ENCODE data around the gene DAAM1.

DAAM1 gene

GRCh38 chr14:59185676-59186075 is 2.8 kb upstream of the DAAM1 start (continued):
- TF ChIP-seq, protein P1, sequence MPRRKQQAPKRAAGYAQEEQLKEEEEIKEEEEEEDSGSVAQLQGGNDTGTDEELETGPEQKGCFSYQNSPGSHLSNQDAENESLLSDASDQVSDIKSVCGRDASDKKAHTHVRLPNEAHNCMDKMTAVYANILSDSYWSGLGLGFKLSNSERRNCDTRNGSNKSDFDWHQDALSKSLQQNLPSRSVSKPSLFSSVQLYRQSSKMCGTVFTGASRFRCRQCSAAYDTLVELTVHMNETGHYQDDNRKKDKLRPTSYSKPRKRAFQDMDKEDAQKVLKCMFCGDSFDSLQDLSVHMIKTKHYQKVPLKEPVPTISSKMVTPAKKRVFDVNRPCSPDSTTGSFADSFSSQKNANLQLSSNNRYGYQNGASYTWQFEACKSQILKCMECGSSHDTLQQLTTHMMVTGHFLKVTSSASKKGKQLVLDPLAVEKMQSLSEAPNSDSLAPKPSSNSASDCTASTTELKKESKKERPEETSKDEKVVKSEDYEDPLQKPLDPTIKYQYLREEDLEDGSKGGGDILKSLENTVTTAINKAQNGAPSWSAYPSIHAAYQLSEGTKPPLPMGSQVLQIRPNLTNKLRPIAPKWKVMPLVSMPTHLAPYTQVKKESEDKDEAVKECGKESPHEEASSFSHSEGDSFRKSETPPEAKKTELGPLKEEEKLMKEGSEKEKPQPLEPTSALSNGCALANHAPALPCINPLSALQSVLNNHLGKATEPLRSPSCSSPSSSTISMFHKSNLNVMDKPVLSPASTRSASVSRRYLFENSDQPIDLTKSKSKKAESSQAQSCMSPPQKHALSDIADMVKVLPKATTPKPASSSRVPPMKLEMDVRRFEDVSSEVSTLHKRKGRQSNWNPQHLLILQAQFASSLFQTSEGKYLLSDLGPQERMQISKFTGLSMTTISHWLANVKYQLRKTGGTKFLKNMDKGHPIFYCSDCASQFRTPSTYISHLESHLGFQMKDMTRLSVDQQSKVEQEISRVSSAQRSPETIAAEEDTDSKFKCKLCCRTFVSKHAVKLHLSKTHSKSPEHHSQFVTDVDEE (CRISPR knock-in tag; IDR thresholded peaks at IDR 0.05), result no peak
- TF ChIP-seq OSR1 (CRISPR knock-in tag; IDR thresholded peaks at IDR 0.05) (no peak), CSRNP3 (CRISPR knock-in tag; IDR thresholded peaks at IDR 0.05) (no peak), ZNF565 (CRISPR knock-in tag; conservative IDR thresholded peaks at IDR 0.05; ENCODE audit: low read depth) (no peak), ISL1 (CRISPR knock-in tag; IDR thresholded peaks at IDR 0.05) (no peak), TOX (CRISPR knock-in tag; IDR thresholded peaks at IDR 0.05; ENCODE audit: borderline replicate concordance) (no peak), SNAI2 (CRISPR knock-in tag; IDR thresholded peaks at IDR 0.05) (no peak), ZC3H10 (CRISPR knock-in tag; IDR thresholded peaks at IDR 0.05) (no peak), ZFP3 (CRISPR knock-in tag; IDR thresholded peaks at IDR 0.05) (no peak), ZNF8 (CRISPR knock-in tag; IDR thresholded peaks at IDR 0.05) (no peak), ARNTL (CRISPR knock-in tag; IDR thresholded peaks at IDR 0.05; ENCODE audit: borderline replicate concordance, low read depth) (no peak), PPARA (CRISPR knock-in tag; IDR thresholded peaks at IDR 0.05; ENCODE audit: borderline replicate concordance) (no peak), ZNF70 (CRISPR knock-in tag; IDR thresholded peaks at IDR 0.05) (no peak)

- ATAC-seq, result no peak
- TF ChIP-seq TOX (CRISPR knock-in tag; IDR thresholded peaks at IDR 0.05; ENCODE audit: borderline replicate concordance) (no peak), CREB5 (CRISPR knock-in tag; IDR thresholded peaks at IDR 0.05; ENCODE audit: low read depth) (no peak), OSR1 (CRISPR knock-in tag; IDR thresholded peaks at IDR 0.05) (no peak), ZNF565 (CRISPR knock-in tag; conservative IDR thresholded peaks at IDR 0.05; ENCODE audit: low read depth) (no peak), GLIS3 (CRISPR knock-in tag; IDR thresholded peaks at IDR 0.05) (no peak), ISL1 (CRISPR knock-in tag; IDR thresholded peaks at IDR 0.05) (no peak), SNAI2 (CRISPR knock-in tag; IDR thresholded peaks at IDR 0.05) (no peak), ESRRG (CRISPR knock-in tag; IDR thresholded peaks at IDR 0.05) (no peak), BACH2 (CRISPR knock-in tag; IDR thresholded peaks at IDR 0.05; ENCODE audit: borderline replicate concordance) (no peak)
- TF ChIP-seq, protein P1 (CRISPR knock-in tag; IDR thresholded peaks at IDR 0.05), result no peak
- TF ChIP-seq, protein P2, sequence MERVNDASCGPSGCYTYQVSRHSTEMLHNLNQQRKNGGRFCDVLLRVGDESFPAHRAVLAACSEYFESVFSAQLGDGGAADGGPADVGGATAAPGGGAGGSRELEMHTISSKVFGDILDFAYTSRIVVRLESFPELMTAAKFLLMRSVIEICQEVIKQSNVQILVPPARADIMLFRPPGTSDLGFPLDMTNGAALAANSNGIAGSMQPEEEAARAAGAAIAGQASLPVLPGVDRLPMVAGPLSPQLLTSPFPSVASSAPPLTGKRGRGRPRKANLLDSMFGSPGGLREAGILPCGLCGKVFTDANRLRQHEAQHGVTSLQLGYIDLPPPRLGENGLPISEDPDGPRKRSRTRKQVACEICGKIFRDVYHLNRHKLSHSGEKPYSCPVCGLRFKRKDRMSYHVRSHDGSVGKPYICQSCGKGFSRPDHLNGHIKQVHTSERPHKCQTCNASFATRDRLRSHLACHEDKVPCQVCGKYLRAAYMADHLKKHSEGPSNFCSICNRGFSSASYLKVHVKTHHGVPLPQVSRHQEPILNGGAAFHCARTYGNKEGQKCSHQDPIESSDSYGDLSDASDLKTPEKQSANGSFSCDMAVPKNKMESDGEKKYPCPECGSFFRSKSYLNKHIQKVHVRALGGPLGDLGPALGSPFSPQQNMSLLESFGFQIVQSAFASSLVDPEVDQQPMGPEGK (CRISPR knock-in tag; IDR thresholded peaks at IDR 0.05; ENCODE audit: borderline replicate concordance), result no peak
Measured at GRCh38 chr14:59186306-59186705, 2.2 kb upstream of the DAAM1 start.

- no peak for ATAC-seq
- no peak for TF ChIP-seq BACH2 (CRISPR knock-in tag; IDR thresholded peaks at IDR 0.05; ENCODE audit: borderline replicate concordance)
Measured at GRCh38 chr14:59187118-59187517, 1.3 kb upstream of the DAAM1 start.

Data from SK-N-SH treated with all-trans-retinoic acid at 6 μM for 48 hours (cell line).